GM21390 (cell line): ENCODE results near the gene INPP5A.

Experiments
- ATAC-seq: cut with Tn5 transposase; IDR thresholded peaks from one replicate; pipeline ENCODE4 v1.9.1; 2021; ENCODE audit not compliant: unreplicated experiment

Gene INPP5A

DNA sequence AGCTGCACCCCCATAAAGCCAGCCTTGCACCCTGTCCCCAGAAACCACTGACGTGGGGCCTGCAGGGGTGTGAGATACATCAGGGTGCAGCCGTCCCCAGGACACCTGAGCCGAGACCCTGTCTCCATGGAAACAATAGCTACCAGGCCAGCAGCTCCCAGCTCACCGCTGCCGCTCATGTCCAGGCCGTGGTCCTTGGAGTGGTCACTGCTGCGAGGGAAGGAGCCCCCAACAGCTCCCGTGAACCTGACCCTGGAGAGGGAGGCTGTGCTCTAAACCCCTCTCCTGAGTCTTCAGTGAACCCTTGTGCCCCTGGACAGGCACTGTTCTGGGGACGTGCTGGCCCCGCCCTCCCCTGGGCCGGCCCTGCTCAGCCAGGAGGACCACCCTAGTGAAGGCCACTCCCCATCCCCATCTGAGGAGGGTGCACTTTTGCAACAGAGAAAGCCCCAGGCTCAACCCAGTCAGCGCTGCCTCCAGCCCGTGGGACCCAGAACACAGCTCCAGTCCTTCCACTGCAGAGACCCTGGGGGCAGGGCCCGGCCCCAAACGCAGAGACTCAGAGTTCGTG is 19.6 kb upstream of the INPP5A start:
- no peak for ATAC-seq

DNA sequence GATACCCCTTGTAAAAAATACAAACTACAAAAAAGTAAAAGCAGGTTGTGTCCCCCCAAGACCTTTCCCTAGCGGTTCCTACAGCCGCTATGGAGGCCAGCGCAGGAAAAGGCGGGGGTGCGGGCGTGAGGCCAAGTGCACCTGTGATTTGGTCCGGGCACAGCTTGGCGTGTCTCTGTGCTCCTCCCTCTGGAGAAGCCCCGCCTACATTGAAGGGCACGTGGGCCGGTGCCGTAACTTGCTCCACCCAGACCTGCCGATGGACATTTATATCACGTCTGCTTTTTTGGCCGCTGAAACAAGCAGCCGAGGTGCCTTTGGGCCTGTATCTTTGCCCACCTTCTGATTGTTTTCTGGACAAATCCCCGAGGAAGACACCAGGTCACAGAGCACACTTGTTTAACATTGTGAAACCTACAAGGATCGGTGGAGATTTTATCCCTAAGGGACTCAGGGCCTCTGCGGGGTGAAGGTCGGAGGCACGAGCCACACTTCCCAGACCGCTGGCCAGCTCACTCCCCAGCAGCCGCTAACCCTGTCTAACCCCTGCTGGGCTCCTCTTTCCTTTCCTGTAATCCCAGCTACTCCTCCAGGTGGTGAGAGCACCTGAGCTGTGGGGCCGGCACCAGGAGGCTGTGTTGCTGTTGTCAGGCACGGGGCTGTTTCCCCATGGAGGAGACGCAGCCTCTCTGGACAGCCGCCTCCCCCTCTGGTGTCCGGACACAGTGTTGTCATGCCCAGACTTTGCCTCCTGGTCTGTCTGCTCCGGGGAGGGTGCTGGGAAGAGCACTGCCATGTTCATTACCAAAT is 18.8 kb upstream of the INPP5A start:
- no peak for ATAC-seq

DNA sequence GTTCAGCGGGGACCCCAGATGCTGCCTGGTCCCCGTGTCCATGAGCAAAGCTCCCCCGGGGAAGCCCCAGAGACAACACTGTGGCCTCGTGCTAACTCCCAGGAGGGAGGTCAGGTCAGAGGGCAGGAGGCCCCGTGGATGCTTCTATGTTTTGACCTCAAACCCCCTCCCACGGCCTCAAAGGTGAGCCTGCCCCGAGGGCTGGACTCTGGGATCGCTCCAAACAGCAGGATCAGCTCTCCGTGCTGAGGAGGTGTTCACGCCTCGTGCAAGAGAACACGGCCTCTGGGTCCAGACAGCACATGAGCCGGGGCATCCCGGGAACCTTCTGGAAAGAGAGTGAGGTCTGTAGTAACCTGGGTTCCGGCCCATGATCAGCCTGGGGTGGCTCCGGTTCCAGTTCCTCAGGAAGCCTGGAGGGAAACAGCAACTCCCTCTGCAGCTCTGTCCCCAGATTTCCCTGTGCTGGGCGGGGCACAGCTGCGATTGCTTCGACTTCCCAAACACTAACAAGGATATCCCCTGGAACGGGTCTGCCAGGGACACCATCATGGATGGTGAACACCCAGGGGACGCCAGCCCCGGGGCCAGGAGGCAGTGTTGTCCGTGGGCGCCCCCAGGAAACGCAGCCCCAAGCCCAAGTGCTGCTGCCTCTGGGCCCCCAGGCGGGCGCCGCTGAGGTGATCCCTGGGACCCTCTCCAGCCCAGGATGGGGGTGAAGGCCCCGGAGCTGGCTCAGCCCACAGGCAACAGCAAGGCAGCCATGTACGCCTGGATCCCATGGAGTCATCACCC is 18.0 kb upstream of the INPP5A start:
- ATAC-seq, result no peak

DNA sequence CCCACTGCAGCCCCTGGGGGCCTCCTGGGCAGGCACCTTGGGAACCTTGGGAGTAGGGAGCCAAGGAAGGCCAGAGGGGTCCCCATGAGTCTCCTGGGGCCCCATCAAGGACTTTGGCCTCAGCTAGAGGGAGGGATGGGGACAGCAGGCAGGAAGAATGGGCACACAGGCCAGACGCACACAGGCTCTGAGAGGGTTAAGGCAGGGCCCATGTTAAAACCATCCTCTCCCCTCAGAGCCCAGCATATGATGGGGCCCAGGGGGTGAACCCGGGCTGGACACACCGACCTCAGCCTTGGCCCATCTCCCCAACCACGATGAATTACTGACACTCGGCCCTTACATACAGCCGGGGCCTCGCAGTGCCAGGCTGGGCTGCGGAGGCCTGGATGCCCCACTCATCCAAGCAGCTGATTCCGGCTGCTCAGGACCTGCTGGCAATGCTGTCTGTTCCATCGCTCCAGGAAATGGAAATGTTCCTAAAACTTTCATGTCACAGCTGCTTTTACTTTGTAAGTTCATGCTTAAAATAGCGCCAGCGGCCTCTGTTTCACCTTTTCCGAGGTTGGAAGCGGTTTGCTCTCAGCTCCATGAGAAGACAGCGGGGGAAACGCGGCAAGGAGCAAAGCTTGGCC is 17.3 kb upstream of the INPP5A start:
- ATAC-seq, result no peak

DNA sequence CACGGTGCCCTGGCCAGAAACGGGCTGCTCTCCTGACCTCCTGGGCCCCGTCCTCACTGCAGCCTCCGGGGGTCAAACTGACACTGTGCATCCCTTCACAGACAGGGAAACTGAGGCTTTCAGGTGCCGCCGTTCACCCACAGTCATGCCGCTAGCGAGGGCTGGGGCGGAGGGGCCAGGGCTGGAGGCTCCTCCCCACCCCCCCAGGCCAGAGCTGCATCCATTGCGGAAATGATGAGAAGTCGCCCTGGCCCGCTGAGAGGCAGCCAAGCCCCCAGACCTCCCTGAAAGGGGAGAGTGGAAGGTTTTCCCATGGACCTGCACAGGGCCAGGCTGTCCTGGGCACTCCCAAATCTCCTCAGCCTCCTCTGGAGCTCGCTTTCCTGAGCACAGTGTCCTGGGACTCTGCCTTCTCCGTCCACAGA is 16.5 kb upstream of the INPP5A start:
- no peak for ATAC-seq

DNA sequence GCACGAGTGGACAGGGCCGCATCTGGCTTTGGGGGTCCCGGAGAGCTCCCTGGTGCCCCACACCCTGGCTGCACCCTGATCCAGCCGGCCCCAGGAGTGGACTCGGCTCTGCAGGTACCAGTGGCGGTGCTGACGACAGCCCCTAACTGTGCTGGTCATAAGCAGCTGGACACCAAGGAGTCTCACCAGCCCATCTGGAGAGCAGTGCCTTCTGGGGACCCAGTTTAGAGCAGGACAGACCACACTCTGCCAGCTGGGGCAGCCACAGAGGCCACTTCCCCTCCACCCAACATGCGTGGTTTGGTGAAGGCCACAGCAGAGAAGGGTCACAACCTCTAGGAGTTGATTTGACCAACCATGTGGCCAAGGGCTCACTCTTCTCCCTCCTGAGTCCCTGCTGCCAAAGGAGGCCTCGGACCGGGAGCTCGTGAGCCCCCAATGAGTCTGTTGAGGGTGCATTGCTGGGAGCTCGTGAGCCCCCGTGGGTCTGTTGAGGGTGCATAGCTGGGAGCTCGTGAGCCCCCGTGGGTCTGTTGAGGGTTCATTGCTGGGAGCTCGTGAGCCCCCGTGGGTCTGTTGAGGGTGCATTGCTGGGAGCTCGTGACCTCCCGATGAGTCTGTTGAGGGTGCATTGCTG is 16.0 kb upstream of the INPP5A start:
- no peak for ATAC-seq

DNA sequence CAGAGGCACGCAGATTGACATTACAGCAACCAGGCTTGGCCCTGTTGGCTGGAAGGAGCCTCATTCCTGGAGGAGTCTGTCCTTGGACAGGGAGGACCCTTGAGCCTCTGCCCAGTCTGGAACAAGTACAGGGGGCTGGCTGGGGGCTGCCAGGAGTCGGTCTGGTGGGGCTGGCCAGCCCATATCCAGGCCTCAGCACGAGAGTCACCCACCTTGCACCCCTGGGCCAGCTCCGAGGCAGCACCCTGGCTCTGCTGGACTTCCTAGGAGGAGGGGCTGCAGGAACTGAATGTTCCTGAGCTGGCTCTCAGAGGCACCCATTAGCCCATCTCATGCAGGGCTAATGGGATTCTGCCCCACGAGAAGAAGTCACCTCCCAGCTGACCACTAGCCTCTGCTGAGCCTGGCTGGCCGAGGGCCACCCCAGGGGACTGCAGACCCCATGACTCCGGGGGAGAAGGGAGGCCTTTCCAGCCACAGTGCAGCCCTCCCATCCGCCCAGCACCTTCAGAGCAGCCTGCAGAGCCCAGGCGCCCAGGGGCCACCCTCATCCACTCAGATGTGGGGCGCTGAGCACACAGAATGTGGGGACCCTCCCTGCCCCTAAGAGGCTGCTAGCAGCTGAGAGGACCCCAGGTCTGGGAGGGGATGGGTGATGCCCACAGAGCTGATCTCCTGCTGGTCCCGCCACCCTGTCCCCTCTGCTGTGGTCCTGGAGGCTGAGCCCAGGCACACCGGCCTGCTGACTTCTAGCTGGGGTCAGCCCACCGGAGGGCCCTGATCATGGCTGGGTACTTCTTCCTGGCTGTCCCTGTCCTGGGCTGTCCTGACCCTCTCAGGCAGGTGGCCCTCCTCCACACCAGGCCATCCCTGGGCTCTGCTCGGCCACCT is 14.8 kb upstream of the INPP5A start:
- no peak for ATAC-seq

DNA sequence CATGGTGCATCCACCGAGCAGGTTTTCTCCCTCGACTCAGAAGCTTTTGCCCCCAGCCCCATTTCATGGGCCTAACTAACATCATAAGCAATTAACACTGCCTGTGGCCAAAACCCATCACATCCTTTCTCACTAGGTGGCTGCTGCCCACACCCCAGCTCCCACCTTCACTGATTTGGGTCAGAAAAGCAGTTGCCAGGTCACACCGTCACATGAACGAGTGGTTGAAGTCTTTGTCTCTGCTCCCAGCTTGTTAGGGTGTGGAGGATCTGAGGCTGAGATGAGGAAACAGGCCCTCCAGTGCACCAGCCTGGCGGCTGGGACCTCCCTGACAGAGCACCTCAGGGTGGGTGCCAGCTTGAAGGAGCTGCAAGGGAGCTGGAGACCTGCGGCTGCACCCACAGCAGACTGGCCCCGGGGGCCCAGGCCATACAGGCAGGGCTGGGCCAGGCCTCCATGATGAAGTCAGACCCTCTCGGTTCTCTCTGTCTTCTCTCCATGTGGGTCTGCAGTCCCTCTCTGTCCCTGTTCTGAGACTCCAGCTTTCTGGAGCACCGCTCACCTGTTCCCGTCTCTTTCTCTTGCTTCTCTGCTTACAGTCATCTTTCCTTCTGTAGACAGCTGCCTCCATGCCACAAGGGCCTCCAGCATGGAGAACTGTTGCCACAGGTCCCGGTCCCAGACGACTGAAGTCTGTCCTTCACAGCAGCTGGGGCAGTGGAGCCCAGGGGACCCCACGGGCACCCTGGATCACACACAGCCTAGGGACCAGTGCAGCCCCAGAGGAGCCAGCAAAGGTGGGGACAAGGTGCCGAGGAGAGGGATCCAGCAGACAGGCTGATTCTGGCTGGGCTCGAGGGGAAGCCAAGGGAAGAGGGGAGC is 13.8 kb upstream of the INPP5A start:
- no peak for ATAC-seq

DNA sequence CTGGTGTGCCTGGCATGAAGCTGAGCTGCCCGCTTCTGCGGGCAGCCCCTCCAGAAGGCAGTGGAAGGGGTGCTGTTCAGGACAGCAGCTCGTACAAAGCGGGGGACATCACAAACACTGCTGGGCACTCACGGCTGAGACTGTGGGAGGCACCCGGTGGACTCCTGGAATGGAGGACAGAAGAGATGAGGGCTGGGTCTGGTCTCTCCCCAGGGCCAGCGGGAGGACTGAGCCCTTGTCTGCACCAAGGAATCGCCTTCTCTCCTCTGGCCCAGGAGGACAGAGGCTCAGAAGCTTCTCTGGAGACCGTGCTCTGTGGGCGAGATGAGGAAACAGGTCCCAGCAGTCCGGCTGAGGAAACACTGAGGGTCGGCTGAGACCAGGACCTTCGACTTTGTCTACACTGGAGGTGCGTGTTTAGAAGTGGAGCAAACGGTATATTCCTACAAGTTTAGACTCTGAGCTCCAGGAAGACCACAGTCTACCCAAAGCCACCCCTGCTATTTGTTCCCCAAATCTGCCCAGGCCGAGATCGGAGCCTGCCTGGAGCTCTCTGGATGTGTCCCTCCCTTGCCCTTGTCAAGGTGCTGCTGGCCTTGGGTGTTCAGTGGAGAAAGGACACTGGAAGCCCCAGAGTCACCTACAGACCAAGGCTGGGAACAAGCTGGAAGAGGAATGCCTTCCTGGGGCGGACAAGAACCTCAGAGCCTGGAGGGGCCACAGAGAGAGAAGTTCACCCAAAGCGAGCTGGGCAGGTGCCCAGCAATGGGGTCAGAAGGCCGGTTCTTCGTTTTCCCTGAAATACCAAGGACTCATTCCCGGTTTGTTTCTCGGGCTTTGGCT is 12.9 kb upstream of the INPP5A start:
- ATAC-seq, result no peak

DNA sequence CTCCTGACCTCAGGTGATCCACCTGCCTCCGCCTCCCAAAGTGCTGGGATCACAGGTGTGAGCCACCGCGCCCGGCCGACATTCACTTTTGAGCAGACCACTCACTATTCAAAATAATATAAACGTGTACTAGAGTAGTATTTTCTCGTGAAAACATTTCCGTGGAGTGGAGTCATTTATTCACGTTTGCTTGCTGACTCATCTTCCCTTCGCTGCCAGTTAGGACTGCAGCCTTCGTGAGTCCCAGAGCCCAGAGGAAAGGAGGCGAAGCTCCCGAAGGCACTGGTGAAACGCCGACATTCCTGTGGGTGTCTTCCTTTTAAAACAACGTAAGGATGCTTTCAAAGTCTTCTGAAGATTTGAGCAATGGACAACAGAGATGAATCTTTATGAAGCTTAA is 10.9 kb upstream of the INPP5A start:
- ATAC-seq, result no peak

DNA sequence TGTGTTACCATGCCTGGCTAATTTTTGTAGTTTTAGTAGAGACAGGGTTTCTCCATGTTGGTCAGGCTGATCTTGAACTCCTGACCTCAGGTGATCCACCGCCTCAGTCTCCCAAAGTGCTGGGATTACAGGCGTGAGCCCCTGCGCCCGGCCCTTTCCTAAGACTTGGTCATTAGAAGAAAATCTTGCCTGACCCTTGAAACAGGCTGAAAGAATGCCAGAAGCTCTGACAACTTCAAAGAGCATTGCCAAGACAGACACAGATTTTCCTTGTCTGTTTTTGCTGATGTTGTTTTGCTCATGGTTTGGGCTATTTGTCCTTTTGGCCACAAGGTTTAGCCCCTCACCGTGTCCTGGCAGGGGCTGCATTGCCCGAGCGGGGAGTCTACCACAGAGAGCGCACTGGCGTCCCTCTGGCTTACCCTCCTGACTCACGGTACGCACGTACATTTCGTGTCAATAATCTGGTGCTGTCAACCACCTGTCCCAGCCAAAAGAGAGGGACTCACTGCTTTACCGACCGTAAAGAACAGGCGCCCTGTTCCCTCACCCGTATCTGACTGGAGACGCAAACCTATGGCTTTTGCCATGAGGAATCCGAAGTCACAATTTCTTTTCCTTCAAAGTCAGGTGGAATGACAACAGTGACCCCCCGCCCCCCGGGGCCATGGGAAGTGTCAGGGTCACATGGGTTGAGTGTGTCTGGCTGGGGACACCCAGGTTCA is 10.1 kb upstream of the INPP5A start:
- no peak for ATAC-seq

DNA sequence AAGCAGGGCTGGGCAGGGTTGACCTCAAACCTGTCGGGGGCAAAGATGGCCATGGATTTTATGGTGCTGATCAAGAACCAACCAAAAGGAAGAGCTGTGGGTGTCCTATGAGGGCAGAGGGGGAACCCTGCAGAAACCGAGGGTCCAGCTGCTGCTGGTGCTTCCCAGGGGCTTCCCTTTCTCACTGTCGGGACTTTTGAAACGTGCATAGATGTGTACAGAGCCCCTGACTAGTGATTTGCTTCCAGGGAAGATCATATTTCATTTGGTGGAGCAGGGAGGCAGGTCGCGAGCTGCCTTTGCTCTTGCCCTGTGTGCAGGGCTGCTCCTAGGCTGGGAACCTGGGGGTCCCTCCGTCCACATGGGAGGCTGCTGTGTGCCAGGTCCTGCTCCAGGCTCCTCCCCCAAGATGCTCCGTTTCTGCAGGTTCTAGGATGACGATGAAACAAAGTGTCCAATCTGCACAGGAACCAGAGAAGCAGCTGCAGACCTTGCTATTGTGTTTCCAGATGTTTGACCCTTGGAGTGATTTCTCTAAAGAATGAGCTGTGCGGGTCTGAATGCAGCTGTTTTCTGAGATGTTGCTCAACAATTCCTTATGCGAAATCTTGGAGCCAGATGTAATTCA is 9.4 kb upstream of the INPP5A start:
- ATAC-seq, result no peak

DNA sequence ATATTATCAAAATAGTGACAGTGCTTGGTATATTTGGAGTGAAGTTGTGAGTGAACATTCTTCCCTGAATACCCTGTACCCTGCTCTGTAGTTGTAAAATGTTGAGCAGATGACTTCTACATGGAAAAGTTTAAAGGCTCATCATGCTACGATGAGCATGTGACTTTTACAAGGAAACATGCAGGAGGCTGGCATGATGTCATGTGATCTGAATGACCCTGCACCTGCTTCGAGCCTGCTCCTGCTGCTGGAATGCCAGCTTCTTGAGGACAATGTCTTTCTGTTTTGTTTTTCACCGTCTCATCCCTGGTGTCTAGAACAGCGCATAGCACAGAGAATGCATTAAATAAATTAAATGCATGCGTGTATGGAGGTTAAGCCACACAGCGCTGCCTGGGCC is 5.4 kb upstream of the INPP5A start:
- no peak for ATAC-seq

DNA sequence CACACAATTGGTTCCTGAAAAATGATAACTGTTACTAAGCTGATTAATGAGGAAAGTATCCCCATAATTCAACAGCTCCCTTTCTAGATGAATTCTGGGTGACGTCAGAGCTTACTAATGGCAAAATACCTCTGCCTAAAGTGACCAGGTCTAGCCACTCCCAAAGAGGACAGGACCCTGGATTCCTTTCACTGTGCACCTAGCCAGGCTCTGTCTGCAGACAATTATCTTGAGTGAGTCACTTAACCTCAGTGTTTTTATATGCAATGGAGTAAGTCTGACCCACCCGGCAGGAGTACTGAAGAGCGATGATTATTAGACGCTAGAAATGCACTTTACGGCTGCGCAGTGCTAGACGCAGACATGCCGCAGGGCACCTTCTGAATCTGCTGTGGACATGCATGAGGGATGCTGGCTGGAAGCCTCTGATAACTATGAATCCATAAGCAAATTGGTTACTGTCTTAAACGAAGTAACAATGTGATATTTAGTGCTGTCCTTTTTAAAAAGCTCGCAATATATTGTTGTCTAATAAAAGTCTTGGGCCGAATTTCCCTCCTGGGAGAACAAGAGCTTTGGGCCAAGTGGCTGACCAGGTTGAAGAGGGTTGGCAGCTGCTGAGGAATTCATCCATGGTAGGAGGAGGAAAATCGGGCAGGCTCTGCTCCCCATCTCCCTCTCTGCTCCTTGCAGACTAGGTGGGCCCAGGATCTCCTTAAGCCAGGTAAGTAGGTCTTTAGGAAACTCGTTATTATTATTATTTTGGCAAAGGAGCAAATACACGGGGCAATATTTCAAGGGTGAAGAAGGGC is 4.6 kb upstream of the INPP5A start:
- no peak for ATAC-seq

DNA sequence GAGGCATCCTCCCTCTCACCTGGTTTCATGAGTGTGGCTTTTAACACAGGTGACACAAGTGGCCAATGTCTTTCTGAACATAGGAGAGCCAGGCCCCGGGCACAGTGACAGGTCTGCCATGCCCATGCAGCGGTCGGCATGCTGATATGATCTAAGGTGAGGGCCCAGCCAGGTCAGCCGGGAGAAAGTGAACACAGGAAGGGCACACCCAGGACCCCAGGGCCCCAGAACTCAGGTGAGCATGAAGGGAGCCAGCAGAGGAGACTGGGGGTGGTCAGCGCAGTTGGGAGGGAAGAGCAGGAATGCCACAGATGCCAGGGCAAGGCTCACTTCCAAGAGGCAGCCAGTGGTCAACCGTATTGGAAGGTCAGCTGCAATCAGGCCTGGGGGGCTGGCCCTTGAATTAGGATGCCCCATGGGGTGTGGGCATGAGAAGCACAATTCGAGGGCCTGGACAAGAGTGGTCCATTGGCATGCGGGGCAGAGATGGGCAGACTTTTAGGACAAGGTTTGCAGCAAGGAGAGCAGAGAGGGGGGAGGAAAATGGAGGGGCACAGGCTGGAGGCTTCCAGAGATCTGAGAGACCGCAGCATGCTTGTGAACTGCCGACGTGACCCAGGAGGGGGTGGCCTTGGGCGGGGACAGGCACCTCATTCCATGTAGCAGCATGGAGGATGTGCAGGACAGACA is 3.9 kb upstream of the INPP5A start:
- no peak for ATAC-seq
